C1 segment of cervical spinal cord (tissue), 14 donors: ENCODE data around the gene C6orf163.

ENCODE experiments used
- DNase-seq, 14 donors: peaks; one replicate each; lab custom pipeline; 2025; lab: John Stamatoyannopoulos, UW

The C6orf163 gene

GRCh38 chr6:87356181-87356580 is 11.6 kb downstream of the C6orf163 start:
- DNase-seq: no peak

GRCh38 chr6:87357479-87358196 is 13.0 kb downstream of the C6orf163 start:
- no peak for DNase-seq

DNA sequence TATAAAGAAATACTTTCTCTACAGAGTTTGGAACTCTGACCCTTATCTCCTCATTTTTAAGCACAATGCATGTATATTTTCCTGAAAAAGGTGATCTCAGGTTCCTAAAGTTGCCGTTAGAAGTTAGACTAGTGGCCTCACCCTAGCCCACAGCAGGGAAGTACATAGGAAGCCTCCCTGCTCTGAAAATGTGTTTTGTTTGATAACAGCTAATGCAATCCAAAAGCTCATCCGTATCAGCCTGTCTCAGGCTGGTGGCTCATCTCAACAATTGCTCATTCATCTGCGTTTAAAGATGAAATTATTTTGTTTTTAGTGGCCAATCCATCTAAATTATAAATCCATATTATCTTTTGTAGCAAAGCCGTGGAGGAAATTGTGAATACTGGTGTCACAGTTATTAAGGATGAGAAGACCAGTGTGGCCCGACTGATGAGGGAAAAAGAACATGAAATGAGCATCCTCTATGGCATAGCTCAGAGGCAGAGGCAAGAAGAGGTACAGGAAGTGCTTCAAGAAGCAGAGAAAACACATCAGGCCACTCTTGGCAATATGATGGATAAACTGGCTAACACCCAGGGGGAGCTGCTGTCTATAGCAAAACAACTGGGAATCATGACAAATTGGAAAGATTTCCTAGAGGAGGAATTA is 20.1 kb downstream of the C6orf163 start:
- no peak for DNase-seq

DNA sequence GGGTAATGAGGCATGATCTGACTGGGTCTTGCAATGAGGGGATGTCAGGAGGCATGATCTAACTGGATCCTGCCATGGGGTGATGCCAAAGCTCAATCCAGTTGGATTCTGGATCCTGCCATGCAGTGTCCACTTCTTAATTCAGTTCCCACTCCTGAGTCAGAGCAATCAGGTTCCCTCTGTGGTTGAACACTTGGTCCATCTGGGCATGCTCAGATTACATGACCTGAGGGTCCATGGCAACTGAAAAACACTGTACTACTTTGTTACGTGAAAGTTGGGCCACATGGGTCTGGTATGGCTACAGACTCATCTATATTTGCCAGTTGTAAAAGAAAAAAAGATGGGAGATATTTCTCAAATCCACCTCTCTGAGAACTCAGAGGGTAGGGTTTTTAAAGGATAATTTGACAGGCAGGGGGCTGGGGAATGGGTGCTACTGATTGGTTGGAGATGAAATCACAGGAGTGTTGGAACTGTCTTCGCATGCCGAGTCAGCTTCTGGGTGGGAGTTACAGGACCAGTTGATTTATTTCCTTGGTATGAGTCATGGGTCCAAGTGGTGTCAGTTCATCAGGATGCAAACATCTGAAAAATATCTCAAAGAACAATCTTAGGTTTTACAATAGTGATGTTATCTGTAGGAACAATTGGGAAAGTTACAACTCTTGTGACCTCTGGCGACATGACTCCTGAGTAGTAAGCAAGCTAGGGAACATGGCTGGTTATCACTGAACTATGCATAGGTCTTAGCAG is 21.6 kb downstream of the C6orf163 start:
- DNase-seq: no peak

DNA sequence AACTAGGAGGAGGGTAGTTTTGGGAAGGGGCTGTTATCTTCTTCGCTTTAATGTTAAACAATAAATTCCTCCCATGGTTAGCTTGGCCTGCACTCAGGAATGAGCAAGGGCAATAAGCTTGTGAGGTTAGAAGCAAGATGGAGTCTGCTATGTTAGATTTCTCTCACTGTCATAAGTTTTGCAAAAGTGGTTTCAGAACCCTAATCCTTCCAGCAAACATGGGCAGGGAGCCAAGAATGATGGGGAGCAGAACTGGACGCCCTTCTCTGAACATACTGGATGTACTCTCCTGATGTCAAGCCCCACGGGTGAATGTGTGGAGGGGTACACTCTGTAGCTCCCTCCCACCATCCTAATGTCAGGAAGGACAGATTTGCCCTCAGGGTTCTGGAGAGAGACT is 22.3 kb downstream of the C6orf163 start:
- no peak for DNase-seq

GRCh38 chr6:87373377-87373776 is 28.8 kb downstream of the C6orf163 start:
- no peak for DNase-seq

- DNase-seq: no peak
These were observed 30.7 kb downstream of the C6orf163 start for GRCh38 chr6:87375315-87375714.

GRCh38 chr6:87376643-87377042 is 32.0 kb downstream of the C6orf163 start:
- no peak for DNase-seq

DNA sequence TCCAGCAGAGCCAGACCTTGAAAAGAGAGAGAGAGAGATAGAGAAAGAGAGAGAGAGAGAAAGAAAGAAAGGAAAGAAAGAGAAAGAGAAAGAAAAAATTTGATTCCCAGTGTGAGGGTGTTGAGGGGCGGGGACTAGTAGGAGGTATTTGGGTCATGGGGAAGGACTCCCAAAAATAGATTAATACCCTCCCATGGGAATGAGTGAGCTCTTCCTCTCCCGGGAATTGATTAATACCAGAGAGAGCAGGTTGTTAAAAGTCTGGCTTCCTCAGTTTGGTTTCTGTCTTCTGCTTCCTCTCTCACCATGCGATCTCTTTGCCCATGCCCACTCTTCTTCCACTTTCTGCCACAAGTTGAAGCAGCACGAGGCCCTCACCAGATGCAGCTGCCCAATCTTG is 34.3 kb downstream of the C6orf163 start:
- DNase-seq: no peak

GRCh38 chr6:87382861-87383260 is 38.2 kb downstream of the C6orf163 start:
- DNase-seq: no peak

DNA sequence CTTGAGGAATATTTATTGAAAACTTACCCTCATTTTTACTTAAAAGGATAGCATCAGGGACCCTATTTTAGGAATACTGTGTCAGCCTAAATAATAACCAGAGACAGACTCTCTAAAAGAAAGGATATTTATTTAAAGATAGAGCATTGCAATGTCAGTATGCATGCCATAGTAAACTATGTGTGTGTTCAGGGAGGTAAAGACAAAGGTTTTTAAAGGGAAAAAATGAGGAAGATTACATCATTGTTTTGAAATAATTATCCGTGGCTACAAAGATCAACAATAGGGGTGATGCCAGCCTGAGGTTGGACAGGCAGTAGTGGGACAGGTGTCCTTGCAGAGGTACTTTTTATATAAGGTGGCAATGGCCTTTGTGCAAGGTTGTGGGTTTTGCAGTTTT is 39.4 kb downstream of the C6orf163 start:
- no peak for DNase-seq

- DNase-seq: no peak
These were observed 39.8 kb downstream of the C6orf163 start for GRCh38 chr6:87384449-87384848.

DNA sequence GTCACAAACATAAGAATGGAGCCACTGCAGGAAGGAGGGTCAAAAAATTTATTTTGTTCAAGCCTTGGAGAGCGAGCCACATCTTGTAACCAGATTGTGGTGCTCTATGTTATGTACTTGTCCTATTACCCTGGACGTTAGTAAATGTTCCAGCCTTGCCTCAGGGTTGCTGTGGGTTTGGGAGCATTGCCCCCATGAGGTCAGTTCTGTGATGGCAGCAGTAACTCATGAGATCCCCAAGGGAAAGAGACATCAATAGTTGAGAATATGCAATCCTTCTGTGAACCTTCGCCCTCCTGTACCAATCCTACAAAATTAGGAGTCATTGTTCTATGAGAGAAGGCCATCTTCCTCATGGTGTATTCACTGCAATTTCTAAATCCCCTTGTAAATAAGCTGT is 46.7 kb downstream of the C6orf163 start:
- DNase-seq: no peak

DNA sequence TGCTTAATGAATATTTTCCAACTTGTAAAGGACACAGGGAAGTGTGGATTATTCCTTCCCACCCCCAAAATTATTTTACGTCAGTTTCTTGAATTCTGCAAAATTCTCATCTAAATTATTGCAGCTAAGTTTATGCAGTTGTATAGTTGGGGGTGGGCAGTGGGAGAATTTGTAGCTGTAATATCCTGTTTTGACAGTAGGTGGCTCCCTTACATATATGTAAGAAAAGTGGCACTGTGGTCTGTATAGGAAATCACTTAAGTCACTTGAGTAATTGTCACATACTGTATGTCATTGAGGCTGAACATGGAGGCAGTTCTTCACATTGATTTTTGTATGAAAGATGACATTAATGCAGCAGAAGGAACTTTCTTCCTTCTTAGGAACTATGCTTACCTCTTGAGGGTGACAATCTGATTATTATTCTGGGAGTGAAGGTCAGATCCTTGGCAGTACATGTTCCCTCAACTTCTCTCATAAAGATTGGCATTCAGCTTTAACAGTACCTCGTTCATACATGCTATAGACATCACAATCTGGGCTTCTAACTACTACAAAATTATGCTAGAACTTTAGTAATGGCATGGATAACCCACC is 48.5 kb downstream of the C6orf163 start:
- peak in 2 of 14 donors; percentile 7 to 20 for DNase-seq

- DNase-seq: no peak
These were observed 50.8 kb downstream of the C6orf163 start for GRCh38 chr6:87395431-87395830.

GRCh38 chr6:87396595-87397392 is 52.2 kb downstream of the C6orf163 start:
- DNase-seq: no peak

DNA sequence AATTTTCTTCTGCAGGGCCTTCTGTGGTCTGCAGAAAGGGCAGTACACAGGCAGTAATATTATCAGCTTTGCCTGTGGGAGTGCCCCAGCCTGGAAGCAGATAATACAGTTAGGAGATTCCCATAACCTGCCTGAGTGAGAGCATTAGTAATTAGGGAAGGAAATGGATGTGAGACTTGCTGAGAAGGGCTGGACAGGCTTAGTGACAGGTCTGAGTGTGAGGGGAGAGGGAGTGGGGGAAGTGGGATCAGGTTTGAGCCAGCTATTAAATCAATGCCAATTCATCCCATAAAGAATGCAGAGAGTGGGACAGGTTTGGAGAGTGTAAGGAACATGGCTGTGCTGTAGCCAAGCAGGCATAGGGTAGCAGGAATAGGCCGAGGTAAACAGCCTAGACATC is 53.0 kb downstream of the C6orf163 start:
- DNase-seq: no peak

DNA sequence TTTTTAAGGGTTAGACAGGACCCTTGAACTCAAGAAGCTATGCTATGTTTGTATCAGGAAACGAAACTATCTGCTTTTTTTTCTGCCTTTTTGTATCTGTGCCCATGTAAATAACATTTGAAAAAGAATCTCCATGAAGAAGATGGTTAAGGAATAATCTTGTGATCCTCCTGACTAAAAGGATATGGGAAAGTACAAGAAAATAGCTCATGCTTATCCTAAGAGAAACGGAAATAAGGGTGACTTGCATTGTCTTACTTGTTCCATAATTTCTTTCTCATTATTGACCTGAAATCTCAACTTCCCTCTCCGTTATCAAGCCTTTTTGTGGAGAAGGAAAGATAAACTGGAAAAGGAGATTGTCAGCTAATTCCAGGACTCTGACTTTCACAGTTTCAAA is 57.2 kb downstream of the C6orf163 start:
- no peak for DNase-seq

DNA sequence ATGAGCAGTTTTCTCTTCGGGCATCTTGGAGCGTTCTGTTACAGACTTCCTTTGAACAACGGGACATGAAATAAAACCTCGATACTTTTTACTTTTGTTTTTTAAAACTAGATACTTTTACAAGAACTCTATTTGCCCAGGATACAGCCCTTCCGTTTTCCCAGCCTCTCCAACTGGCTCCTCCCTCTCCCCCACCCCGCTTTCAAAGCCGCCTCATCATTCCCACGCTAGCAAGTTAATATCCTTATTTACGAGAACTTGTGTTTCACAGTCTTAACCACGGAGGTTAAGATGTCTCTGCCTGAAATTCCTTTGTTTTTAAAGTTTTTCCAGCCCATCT is 62.9 kb downstream of the C6orf163 start:
- DNase-seq: peak in 2 of 14 donors; percentile 61 to 70

DNA sequence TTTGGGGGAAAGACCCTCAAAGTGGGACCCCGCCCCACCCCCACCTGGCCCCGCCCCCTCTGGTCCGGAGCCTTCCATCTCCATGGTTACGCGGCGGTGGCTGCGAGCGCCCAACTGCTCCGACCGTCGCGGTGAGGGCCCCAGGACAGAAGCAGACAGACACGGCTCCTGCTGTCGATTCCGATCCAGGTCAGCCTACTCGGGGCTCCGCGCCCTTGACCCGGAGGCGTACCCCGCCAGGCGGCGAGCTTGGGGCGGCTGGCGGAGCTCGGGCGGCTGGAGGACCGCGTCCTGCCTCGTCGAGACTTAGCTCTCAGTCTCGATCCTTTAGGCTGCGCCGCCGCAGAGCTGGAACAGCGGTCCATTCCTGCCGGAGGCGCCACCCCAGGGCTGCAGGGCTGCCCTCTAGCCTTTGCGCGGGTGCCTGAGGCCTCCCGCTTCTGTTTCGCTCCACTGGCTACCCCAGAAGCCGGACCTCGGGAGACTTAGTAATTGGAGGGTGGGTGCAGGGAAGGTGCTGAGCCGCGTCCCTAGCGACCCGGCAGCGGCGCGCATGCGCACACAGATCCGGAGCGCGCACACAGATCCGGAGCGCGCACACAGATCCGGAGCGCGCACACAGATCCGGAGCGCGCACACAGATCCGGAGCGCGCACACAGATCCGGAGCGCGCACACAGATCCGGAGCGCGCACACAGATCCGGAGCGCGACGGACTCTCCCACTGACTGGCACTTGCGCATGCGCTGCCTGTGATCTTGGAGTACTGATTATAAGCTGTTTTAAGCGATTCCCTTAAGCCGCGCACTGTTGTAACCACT is 63.5 kb downstream of the C6orf163 start, which contains the start of gene CFAP206:
Gene CFAP206, plus strand, starts transcription at position 72 of the 820 bp plus-strand sequence. CDS start 1,868 bp downstream, outside the sequence.
- peak; percentile 19 to 91 (median 81) for DNase-seq
